M059J (cell line): ENCODE results near the gene YPEL2. TPM values are rescaled to one million over a fixed set of nuclear protein-coding genes. Genes with fewer than 3 reads are reported as not detected.
"Not testable (repeated sequence)": the region's sequence is repeated elsewhere in the genome, so short reads cannot be mapped to it uniquely, and the experiment has no call there.

Experiments used
- DNase-seq: peaks from one replicate; pipeline ENCODE4 v3.0.0-alpha.2; 2012; ENCODE audit warnings: low read depth
- total RNA-seq: library from RNA; depleted of rRNA; stranded (reverse); fragments of >200 nt; shearing (Covaris generic); gene quantifications from 2 replicates; pipeline ENCODE4 v1.2.3, GENCODE V29; 2014; rRNA removed

The YPEL2 gene, protein sequence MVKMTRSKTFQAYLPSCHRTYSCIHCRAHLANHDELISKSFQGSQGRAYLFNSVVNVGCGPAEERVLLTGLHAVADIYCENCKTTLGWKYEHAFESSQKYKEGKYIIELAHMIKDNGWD
- total RNA-seq = 1.7 and 2.7 TPM in 2 replicates

DNA sequence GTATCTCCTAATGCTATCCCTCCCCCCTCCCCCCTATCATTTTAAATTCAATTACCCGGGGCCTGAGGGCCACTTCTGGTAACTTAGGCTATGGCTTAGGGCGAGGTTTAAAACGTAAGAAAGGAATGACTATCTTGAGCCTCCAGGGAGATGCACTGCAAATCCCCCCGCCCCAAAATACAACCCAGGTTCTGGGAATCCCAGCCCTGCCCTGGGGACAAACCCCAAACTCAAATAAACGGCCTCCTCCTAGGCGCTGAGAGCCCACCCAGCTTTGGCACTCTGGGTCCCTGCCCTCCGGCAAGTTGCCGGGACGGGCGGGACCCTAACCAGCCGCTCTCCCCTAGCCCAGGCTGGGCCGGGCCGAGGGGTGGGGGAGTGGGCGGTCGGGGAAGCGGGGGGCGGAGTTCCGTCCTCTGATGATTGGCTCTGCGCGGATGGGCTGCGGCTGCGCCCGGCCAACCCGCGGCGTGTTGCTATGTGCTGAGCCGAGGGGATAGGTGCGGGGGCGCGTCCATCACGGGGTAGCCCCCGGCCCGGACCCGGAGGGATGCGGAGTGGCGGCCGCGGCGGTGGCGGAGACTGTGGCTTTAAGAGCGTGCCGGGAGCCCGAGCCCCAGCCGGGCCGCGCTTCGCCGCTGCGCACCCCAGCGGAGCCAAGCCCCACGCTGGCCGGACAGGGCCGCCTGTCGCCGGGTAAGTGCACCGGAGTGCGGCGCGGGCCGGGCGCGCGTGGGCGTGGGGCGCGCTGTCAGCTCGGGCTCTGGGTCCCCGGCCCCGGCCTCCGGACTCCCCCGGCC, at the start of gene YPEL2:
Gene YPEL2, plus strand, starts transcription at position 527 of the 800 bp plus-strand sequence. CDS start 21,755 bp downstream, outside the sequence.
- DNase-seq = peak; percentile 86

DNA sequence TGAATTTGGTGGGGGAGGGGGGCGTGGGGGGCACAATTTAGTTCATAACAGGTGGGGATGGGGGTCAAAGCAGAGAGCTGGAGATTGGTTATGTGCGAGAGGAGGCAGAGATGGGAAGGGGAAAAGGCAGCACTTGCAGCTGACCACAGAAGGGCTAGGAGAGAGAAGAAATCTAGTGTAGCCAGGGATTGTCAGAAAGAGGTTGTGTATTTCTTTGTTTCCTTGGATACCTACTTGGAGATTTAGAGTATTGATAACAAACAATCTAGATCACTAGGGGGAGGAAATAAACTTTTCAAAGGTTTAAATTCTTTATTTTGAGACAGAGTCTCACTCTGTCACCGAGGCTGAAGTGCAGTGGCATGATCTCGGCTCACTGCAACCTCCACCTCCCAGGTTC, 47.1 kb upstream of the YPEL2 start:
- DNase-seq = peak; percentile 44

DNA sequence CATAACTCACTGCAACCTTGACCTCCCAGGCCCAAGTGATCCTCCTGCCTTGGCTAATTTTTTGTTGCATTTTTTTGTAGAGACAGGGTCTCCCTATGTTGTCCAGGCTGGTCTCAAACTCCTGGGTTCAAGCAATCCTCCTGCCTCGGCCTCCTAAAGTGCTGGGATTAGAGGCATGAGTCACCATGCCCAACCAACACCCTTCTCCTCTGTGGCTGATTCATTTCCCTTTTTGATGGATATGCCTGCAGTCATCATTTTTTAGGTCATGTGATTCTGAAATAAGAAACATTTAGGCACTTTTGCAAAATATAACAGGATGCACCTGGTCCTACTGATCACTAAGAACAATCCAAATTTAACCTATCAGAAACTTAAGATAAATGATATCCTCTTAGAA, 44.0 kb upstream of the YPEL2 start:
- peak; percentile 61 for DNase-seq

GRCh38 chr17:59287891-59288290, 43.6 kb upstream of the YPEL2 start:
- peak; percentile 12 for DNase-seq

GRCh38 chr17:59289981-59290301, 41.5 kb upstream of the YPEL2 start:
- no peak for DNase-seq

DNA sequence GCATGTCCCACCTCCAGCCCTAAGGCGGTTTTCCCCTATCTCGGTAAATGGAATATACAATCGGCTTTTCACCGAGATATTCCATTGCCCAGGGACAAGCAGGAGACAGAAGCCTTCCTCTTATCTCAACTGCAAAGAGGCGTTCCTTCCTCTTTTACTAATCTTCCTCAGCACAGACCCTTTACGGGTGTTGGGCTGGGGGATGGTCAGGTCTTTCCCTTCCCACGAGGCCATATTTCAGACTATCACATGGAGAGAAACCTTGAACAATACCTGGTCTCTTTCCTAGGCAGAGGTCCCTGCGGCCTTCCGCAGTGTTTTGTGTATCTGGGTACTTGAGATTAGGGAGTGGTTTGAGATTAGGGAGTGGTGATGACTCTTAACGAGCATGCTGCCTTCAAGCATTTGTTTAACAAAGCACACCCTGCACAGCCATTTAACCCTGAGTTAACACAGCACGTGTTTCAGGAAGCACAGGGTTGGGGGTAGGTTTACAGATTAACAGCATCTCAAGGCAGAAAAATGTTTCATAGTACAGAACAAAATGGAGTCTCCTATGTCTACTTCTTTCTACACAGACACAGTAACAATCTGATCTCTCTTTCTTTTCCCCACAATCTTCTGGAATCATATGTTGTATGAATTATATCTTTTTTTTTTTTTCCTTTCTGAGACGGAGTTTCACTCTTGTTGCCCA, 41.0 kb upstream of the YPEL2 start:
- not testable (repeated sequence) for DNase-seq

GRCh38 chr17:59292174-59292523, 39.3 kb upstream of the YPEL2 start:
- no peak for DNase-seq

DNA sequence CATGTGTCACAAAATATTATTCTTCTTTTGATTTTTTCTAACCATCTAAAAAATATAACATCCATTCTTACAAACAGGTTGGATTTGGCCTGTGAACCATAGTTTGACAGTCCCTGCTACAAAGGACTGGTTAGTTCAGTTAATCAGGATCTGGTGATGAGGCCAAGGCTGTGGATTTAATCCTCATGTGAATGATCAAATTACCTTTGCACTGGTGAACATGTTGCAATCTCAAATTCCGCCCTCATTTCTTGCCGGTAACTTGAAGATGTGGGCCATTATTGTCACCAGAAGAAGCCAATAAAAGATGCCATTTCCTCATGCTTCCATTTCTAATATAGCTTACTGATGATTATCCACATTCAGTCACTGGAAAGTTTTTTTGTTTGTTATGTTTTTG, 35.3 kb upstream of the YPEL2 start:
- DNase-seq = no peak

DNA sequence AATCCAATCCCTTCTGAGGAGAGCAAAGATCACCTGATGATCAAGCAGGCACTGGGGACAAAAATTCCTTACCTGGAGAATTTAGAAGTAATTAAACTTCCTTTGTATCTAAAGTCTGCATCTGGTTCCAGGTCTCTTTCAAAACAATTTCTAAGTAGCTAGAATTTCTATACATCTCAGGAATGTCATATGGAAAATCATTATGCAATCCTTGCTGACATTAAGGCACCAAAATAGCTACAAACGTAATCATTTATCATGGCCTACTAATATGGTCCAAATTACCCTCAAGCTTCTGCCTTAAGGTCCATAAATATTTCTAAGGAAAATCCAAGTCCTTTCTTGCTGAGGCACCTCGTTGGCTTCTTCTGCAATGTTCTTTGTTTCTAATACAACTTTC, 32.9 kb upstream of the YPEL2 start:
- DNase-seq = no peak

DNA sequence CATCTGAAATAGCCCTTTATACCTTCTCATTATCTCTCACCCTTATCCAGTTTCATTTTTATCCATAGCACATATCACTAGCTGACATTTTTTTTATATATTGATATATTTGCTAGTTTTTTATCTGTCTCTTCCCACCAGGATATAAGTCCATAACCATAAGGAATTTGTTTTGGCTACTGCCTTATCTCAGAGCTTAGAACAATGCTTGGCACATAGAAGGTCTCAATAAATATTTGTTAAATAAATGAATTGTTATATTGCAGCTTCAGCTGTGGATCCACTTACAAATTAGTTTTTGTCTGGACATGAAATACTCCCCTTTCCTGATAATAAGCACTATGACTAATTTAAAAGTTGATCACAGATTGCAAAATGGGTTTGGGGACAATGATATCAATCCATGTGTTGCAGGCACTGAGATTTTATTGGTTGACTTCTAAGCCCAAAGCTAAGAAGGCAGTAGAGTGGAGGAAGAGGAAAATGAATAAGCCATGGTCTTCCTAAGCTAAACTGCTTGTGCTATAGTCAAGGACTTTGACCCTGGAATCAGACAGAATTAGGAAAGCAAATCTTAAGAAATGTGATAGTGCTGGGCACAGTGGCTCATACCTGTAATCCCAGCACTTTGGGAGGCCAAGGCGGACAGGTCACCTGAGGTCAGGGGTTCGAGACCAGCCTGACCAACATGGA, 31.9 kb upstream of the YPEL2 start:
- no peak for DNase-seq

DNA sequence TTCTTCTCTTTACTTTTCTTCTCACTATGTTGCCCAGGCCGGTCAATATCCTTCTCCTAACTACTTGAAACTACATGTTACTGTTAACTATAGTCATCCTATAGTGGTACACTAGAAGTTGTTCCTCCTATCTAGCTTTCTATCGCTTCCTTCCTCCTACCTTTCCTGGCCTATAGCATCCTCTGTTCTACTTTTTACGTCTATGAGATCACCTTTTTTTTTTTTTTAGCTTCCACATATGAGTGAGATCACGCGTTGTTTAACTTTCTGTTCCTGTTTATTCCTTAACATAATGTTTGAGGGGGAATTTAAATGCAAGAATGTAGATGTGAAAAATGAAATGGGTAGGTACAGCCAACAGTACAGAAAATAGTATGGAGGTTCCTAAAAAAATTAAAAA, 30.5 kb upstream of the YPEL2 start:
- no peak for DNase-seq

- DNase-seq = no peak
These were observed 26.6 kb upstream of the YPEL2 start for GRCh38 chr17:59304811-59305210.

DNA sequence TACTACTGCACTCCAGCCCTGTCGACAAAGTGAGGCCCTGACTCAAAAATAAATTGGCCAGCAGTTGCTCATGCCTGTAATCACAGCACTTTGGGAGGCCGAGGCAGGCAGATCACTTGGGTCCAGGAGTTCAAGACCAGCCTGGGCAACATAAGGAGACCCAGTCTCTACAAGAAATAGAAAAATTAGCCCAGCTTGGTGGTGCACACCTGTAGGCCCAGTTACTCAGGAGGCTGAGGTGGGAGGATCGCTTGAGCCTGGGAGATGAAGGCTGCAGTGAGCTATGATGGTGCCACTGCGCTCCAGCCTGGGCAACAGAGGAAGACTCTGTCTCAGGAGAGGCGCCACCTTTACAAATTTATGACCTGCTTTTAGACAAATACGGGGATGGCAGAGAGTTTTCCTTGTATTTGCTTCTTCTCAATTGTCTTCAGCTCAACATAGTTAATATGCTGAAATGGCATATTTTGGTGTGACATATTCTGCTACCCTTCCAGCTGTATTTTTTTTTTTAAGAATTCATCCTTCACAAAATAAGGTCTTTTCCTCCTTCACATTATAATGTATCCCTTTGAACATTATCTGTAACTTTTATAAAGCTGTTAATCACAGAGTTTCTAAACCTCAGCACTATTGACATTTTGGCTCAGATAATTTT, 21.1 kb upstream of the YPEL2 start:
- DNase-seq = no peak

GRCh38 chr17:59311051-59311468, 20.4 kb upstream of the YPEL2 start:
- DNase-seq = peak; percentile 66

- DNase-seq = not testable (repeated sequence)
These were observed 19.9 kb upstream of the YPEL2 start for GRCh38 chr17:59311521-59311920.

GRCh38 chr17:59315866-59316265, 15.6 kb upstream of the YPEL2 start:
- no peak for DNase-seq

DNA sequence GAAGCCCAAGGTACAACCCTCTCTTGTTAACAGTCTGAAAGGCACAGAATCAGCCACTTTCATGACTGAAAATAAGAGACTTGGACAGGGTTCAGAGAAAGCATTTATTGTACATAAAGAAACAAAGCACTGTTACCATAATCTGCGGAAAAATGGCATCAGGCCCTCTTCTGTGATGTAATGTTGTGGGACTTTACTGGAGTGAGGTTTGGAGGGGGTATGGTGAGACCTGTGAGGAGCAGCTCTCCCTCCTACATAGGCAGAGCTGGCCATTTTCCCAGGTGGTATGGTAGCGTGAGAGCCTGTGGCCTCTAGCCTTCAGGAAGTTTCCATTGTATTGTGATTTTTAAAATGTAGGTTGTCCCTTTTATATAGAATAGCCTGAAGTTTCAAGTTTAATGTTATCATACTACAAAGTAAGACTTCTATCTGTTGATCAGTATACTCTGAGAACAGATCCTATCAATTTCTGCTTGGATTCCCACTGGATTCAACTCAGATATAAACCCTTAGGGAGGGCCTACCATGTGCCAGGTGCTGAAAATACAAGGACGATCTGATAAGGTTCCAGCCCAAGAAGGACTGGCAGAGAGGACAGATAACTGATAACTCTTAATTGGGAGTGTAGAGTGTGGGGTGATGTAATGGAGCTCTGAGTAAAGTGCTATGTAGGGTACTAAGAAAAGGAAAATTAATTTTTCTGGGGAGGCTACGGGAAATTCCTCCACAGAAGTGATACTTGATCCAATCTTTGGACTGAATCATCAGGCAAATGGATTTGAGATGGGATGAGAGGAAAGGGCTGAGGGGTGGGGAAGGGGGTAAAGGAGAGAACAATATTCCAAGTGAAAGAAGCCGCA, 4.1 kb upstream of the YPEL2 start:
- DNase-seq = no peak

DNA sequence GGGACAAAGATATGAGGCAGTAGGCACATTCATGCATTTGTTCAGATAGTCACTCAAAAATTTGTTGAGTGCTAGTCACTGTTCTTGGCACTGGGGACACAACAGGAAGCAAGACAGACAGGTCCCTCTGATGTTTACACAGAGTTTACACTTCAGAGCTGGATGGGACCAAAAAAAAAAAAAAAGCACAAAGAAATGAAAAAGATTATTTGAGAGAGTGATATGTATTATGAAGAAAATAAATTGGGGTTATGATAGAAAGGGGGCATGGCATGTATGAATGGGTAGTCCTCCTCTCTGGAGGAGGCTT, 3.5 kb upstream of the YPEL2 start:
- peak; percentile 47 for DNase-seq

- DNase-seq = no peak
These were observed 2.9 kb upstream of the YPEL2 start for GRCh38 chr17:59328601-59329000.

DNA sequence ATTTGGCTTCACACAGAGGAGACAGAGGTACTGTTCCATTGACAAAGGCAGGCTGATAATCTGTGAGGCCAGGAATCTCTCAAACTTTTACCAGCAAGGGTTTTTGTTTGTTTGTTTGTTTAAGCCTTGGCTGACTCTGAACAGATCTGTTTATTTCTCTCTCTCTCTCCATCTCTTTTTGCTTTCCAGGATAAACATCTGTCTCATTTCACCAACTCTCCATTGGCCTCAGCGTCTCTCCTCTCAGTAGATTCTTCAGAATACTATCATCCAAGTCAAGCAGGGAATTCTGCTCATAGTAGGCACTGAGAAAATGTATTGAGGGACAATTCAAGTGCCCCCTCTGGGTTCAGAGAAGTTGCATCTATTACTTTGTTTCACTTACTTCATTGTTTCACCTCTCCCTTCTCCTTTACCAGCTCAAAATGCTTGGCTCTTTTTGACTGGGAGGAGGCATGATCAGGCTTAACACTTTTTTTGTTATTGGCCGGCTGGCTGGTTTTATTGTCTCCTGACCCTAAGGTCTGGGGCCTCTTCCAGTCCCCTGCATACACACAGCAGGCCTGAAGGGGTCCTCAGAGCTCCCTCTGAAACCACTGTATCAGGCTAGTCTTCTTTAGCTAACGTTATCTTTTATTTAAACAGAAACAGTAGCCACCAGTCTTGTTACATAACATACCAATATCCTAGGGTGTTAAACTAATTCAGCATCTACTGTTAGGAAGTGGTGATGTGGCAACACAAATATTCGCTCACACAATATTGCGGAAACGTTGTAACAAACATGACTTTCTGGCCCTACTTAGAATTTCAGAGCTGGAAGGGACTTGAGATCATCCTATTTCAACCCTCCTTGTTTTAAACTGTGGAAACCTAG, 2.0 kb upstream of the YPEL2 start:
- peak; percentile 77 for DNase-seq
